Pancreas (tissue), 10 donors: ENCODE results near the gene TBX20. TPM values are rescaled to one million over a fixed set of nuclear protein-coding genes. Genes with fewer than 3 reads are reported as not detected.
"Not testable (repeated sequence)": the region's sequence is repeated elsewhere in the genome, so short reads cannot be mapped to it uniquely, and the experiment has no call there.

Experiments used
- ATAC-seq, 4 donors: fragments of 200-7000 bp; cut with Tn5 transposase; one replicate each; pipeline versions ENCODE4 v1.8.0 to v1.9.1; 2020; ENCODE audit warnings: mild to moderate bottlenecking in 4 of 4, moderate library complexity in 4 of 4
- DNase-seq, 6 donors: peaks; one replicate each; pipeline ENCODE4 v3.0.0-alpha.2; 2020
- FAIRE-seq: peaks from 2 replicates; lab custom pipeline; 2012; peaks lifted over from hg19 to GRCh38; lab: Jason Lieb, UNC
- H3K27ac ChIP-seq, 4 donors: fragments of 200-600 bp; sonication (generic); 1 replicate in 3 of 4; 2 replicates in 1 of 4; pipeline versions ENCODE4 v1.5.0 to v1.8.0; 2020
- H3K27me3 ChIP-seq, 4 donors: fragments of 200-600 bp; one replicate each; pipeline ENCODE4 v1.8.0; 2021
- H3K36me3 ChIP-seq, 3 donors: fragments of 200-600 bp; sonication (generic) in 1 of 3; one replicate each; pipeline versions ENCODE4 v1.5.0 to v1.8.0; 2020 to 2021
- H3K4me1 ChIP-seq, 3 donors: fragments of 200-600 bp; one replicate each; pipeline ENCODE4 v1.8.0; 2021
- H3K4me3 ChIP-seq, 4 donors: fragments of 200-600 bp; sonication (generic) in 2 of 4; one replicate each; pipeline versions ENCODE4 v1.5.0 to v1.8.0; 2020 to 2021
- H3K9me3 ChIP-seq, 4 donors: fragments of 200-600 bp; one replicate each; pipeline ENCODE4 v1.8.0; 2021
- CTCF ChIP-seq, 4 donors: fragments of 200-600 bp; sonication (generic) in 3 of 4; IDR thresholded peaks; one replicate each; pipeline versions ENCODE4 v1.5.0 to v1.8.0; 2021; ENCODE audit warnings: antibody characterized with exemption in 4 of 4
- WGBS, 2 donors: extraction: QIAGEN DNeasy Blood & Tissue Kit; methylation state at CpG; one replicate each; pipeline ENCODE4 v1.1.7; 2013; 5-methylcytosine and 5-hydroxymethylcytosine counted together
- intact Hi-C, 3 donors: fragments of 100-400 bp; cut with DNase I; formaldehyde crosslinking; loops; one replicate each; pipeline versions ENCODE4 v1.11.1 to v1.14.2; 2022
- polyA plus RNA-seq, 2 donors: library from polyadenylated mRNA; stranded (reverse); fragments of 200-250 nt; gene quantifications; one replicate each; pipeline ENCODE4 v1.2.3, GENCODE V29; 2013
- total RNA-seq, 6 donors: library from RNA; stranded (reverse); fragmentation: NEBNext Ultra II Directional in 4 of 6; extraction: Animal tissue kit (Norgen Biotek cat#: 25700) in 4 of 6; gene quantifications; one replicate each; pipeline versions ENCODE4 v1.2.1 to v1.2.4, GENCODE V29; 2021 to 2023
- donor health status: healthy with polysubstance abuse.
- donor health status: DM: no; HTN: no; CAD: no; lungs with moderate emphysema.
- donor health status: DM: no; HTN: no; CAD: no.
- donor health status: control.
- donor health status: control.
- donor health status: Bipolar disorder and iron deficiency.
- donor health status: DM: yes; HTN: yes; CAD: no.
- donor health status: DM: no; HTN: no; CAD: no.
- donor health status: DM: no; HTN: no; CAD: no.
- donor health status: DM: yes; HTN: yes; CAD: no.

The TBX20 gene
- total and polyA plus RNA-seq, 8 donors, result not detected

DNA sequence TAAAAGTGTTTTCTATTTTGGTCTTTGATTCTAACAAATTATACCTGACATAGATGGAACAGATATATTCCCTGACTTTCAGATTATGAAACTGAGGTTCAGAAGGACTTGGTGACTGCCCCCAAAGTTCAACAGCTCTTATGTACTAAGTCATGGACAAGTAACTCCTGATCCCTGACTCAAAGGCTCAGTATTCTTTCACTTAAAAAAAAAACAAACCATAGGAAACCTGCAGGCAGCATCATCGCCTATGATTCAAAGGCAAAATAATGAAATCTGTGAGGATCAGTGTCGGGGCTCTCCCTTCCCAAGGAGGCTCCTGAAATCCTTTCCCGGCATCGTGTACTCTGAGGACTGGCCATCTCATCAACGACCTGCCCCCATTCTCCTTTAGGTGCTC lies 49.9 kb downstream of the TBX20 start:
- WGBS, 2 donors, result 82 to 85% methylated on average over 5 of the region's 5 CpGs

GRCh38 chr7:35202353-35202752 lies 51.5 kb downstream of the TBX20 start:
- 77 to 78% methylated on average over 6 of the region's 6 CpGs for WGBS, 2 donors
- intact Hi-C loops, H3K27ac ChIP-seq, H3K9me3 ChIP-seq, H3K36me3 ChIP-seq, DNase-seq, H3K4me1 ChIP-seq, FAIRE-seq, H3K27me3 ChIP-seq, H3K4me3 ChIP-seq, ATAC-seq: not testable (repeated sequence)

More for the DNA sequence above, 49.9 kb downstream of the TBX20 start:
- H3K27me3 ChIP-seq, H3K4me3 ChIP-seq, H3K4me1 ChIP-seq, DNase-seq, intact Hi-C loops, H3K36me3 ChIP-seq, ATAC-seq, H3K27ac ChIP-seq, FAIRE-seq, H3K9me3 ChIP-seq: not testable (repeated sequence)

DNA sequence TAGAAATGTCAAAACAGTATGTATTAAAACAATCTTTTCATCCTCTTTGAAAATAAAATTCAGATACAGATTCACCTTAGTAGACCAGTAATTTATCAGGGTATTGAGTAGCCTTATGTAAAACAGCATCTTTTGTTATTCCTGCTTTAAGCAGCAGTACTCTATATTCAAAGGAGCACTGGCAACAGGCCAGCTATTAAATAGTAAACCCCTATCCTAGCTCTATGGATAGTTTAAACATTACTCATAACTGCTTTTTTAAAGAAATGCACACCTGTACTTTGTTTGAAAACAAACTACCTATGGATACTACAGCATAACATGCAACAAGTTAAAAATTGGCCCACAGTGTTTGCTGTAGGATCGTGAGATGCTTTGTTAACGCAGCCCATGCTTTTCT lies 53.7 kb downstream of the TBX20 start:
- H3K27ac ChIP-seq, H3K36me3 ChIP-seq, H3K4me3 ChIP-seq, ATAC-seq, H3K27me3 ChIP-seq, DNase-seq, intact Hi-C loops, H3K9me3 ChIP-seq, FAIRE-seq, H3K4me1 ChIP-seq: not testable (repeated sequence)
- 64 to 72% methylated on average over 2 of the region's 2 CpGs for WGBS, 2 donors

- not testable (repeated sequence) for H3K4me1 ChIP-seq, H3K27me3 ChIP-seq, ATAC-seq, DNase-seq, H3K36me3 ChIP-seq, H3K4me3 ChIP-seq, H3K27ac ChIP-seq, FAIRE-seq, H3K9me3 ChIP-seq
- intact Hi-C loops, result loop anchor here in 1 of 3 donors (10.0 kb wide), 1 partner anchor 336 kb away; no protein-coding TSS in a partner anchor
- WGBS, 2 donors, result 82 to 85% methylated on average over 2 of the region's 2 CpGs
Measured at GRCh38 chr7:35198370-35199140, 55.3 kb downstream of the TBX20 start.

DNA sequence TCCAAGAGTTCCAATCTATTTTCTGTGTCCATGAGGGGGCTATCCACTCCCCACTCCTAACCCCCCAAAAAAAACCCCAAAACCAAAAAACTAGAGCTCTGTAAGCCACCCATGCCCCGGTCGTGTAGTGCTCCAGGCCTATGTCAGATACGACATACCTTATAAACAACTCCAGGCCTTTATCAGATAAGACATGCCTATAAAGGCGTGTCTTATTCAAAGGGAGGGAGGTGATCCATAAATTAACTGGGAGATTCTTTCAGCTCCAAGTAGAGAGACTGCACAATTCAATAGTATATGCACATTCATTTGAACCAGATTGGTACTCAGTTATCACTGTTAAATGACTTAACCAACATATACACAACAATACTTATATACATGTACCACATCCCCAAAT lies 62.3 kb downstream of the TBX20 start:
- H3K27me3 ChIP-seq, H3K27ac ChIP-seq, H3K9me3 ChIP-seq, ATAC-seq, H3K4me3 ChIP-seq, FAIRE-seq, H3K36me3 ChIP-seq, DNase-seq, H3K4me1 ChIP-seq: not testable (repeated sequence)
- 64 to 74% methylated on average over 4 of the region's 4 CpGs for WGBS, 2 donors
- intact Hi-C loops, result loop anchor here in 1 of 3 donors (10.0 kb wide), 1 partner anchor 343 kb away; no protein-coding TSS in a partner anchor

DNA sequence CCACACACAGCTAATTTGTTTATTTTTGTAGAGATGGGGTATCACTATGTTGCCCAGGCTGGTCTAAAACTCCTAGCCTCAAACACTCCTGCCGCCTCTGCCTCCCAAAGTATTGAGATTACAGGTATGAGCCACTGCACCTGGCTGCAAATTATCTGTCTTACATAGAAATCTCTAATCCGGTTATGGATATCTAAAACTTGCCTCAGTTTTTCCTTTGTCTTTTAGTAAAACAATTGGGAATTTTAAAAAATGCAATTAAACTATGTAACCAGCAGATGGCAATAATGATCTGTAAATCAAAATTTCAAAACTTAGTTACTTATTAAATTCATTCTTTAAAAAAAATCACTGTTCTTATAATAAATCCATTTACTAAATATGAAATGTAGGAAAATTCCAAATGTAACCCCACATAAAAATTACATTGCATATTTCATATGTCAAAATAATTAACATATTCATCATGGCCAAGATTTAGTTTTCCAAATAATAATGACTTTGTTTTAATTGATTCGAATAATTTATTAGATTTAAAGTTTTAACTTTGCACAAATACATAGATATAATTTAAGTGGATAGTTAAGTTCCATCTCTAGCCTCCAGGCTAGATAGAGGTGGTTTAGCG lies 63.6 kb downstream of the TBX20 start:
- not testable (repeated sequence) for H3K4me3 ChIP-seq, H3K27ac ChIP-seq, H3K9me3 ChIP-seq, DNase-seq, H3K27me3 ChIP-seq, H3K4me1 ChIP-seq, ATAC-seq, H3K36me3 ChIP-seq
- 48 to 49% methylated on average over 4 of the region's 4 CpGs for WGBS, 2 donors
- intact Hi-C loops, result loop anchor here in 1 of 3 donors (10.0 kb wide), 1 partner anchor 345 kb away; no protein-coding TSS in a partner anchor
- peak in 1 of 4 donors; percentile 8 for TF ChIP-seq CTCF (IDR thresholded peaks at IDR 0.05)
- peak; percentile 96 for FAIRE-seq

DNA sequence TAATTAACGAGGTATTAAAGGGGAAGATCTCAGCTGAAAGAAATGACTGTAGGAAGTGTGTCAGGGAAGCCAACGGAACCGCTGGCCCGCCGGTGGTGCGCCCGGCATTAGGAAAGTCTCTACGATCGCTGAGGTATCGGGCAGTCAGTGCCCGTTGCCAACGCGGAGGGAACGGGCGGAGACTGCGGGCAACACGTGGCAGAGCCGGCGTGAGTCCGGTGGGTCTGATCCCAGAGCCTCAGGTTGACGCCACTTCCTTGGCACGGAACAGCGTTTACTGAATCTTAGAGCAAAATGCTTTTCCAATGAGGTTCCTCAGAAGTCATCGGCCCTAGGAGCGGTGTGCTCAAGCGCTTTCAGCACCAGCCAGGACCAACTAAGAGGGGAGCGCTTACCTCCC lies 67.1 kb downstream of the TBX20 start:
- H3K4me1 ChIP-seq, H3K27me3 ChIP-seq, H3K27ac ChIP-seq, H3K9me3 ChIP-seq, H3K36me3 ChIP-seq, intact Hi-C loops, FAIRE-seq: not testable (repeated sequence)
- DNase-seq (peak in 5 of 6 donors; percentile 13 to 62 (median 24)), ATAC-seq (peak; percentile 58 to 79 (median 69))
- WGBS, 2 donors, result 1 to 2% methylated on average over 27 of the region's 27 CpGs
- H3K4me3 ChIP-seq, result peak overlapping the region in 2 of 4 donors; percentile 29 to 47
